ENCODE measurements around the gene COPS2.

DNA sequence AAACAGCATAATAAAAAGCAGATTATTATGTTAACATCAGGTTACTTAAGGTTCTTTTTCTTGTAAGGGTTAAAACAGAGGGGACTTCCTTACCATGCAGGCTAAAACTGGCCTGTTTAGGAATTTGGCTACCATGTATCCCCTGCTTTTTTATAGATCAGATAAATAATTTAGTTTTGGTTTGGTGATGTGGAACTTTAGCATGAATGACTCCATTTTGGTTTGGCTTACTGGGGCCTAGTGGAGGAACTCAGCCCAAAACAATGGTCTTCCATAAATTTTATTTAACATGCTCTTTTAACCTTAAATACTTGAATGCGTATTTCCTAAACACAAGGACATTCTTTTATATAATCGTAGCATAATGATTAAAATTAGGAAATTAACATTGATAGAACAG is 33.5 kb upstream of the COPS2 start:
- TF ChIP-seq, protein P1, sequence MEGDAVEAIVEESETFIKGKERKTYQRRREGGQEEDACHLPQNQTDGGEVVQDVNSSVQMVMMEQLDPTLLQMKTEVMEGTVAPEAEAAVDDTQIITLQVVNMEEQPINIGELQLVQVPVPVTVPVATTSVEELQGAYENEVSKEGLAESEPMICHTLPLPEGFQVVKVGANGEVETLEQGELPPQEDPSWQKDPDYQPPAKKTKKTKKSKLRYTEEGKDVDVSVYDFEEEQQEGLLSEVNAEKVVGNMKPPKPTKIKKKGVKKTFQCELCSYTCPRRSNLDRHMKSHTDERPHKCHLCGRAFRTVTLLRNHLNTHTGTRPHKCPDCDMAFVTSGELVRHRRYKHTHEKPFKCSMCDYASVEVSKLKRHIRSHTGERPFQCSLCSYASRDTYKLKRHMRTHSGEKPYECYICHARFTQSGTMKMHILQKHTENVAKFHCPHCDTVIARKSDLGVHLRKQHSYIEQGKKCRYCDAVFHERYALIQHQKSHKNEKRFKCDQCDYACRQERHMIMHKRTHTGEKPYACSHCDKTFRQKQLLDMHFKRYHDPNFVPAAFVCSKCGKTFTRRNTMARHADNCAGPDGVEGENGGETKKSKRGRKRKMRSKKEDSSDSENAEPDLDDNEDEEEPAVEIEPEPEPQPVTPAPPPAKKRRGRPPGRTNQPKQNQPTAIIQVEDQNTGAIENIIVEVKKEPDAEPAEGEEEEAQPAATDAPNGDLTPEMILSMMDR (IDR thresholded peaks at IDR 0.05) = no peak
- TF ChIP-seq ZFX (IDR thresholded peaks at IDR 0.05; ENCODE audit: borderline replicate concordance) = no peak
